K562 (cell line): ENCODE results near the gene LPCAT3. TPM values are rescaled to one million over a fixed set of nuclear protein-coding genes. Genes with fewer than 3 reads are reported as not detected.
A peak's percentile ranks its signal among the peaks of the same experiment; 100 is the strongest.

Experiments used
- ATAC-seq: fragments of 200-7000 bp; cut with Tn5 transposase; 3 replicates; pipeline ENCODE4 v1.9.1; 2020; ENCODE audit warnings: moderate library complexity
- BruUV-seq: library from RNA; stranded (reverse); fragments of 400-500 nt; replicated peaks from 2 replicates; lab custom pipeline; 2021; lab: Mats Ljungman, UMichigan
- CTCF ChIA-PET: fragments of 300-600 bp; formaldehyde crosslinking; extraction: SDS; loops from one replicate; lab custom pipeline; 2021; ENCODE audit warnings: low intra/inter-chr PET ratio; lab: Yijun Ruan, JAX
- POLR2A ChIA-PET: fragments of 300-600, 350-650 bp; sonication (Branson Sonifier 250); formaldehyde crosslinking; extraction: SDS; loops from one replicate; lab custom pipeline; 2021; ENCODE audit warnings: antibody characterized with exemption, inconsistent platforms; lab: Yijun Ruan, JAX
- DNase-seq, 4 experiments: peaks; one replicate each; pipeline versions ENCODE4 v3.0.0 to v3.0.0-alpha.2; 2011 to 2018; ENCODE audit warnings: low spot score in 3 of 4, mixed read lengths in 3 of 4; ENCODE audit errors: extremely low read depth in 1 of 4
- FAIRE-seq: peaks from 2 replicates; lab custom pipeline; 2011; peaks lifted over from hg19 to GRCh38; lab: Jason Lieb, UNC
- H2AFZ ChIP-seq: 2 replicates; pipeline ENCODE4 v1.6.0; 2011; ENCODE audit warnings: low read depth, low read length, control low read depth, inconsistent platforms
- H3K27ac ChIP-seq: fragments of 200-600 bp; 3 replicates; pipeline ENCODE4 v1.8.0; 2011; ENCODE audit warnings: low read depth, mild to moderate bottlenecking, control low read depth, inconsistent platforms, low read length, moderate library complexity, mixed read lengths; ENCODE audit errors: extremely low read depth
- H3K27me3 ChIP-seq, 2 experiments: fragments of 300-600 bp in 1 of 2; 2 replicates in 1 of 2; 3 replicates in 1 of 2; pipeline versions ENCODE4 v1.6.0 to v1.8.0; 2011; ENCODE audit warnings: inconsistent platforms in 2 of 2, low read length in 2 of 2, mild to moderate bottlenecking in 1 of 2, mixed read lengths in 1 of 2, moderate library complexity in 1 of 2; ENCODE audit not compliant: control insufficient read depth in 2 of 2, insufficient read depth in 2 of 2
- H3K36me3 ChIP-seq: fragments of 300-600 bp; 3 replicates; pipeline ENCODE4 v1.8.0; 2011; ENCODE audit warnings: mild to moderate bottlenecking, low read length, inconsistent platforms; ENCODE audit not compliant: control insufficient read depth, insufficient read depth
- H3K4me1 ChIP-seq, 2 experiments: fragments of 200-600 bp in 1 of 2; replicated peaks in 1 of 2; 2 replicates in 1 of 2; 3 replicates in 1 of 2; pipeline versions ENCODE4 v1.5.1 to v1.8.0; 2011; ENCODE audit warnings: inconsistent platforms in 2 of 2, low read length in 2 of 2, mild to moderate bottlenecking in 1 of 2, mixed read lengths in 1 of 2, moderate library complexity in 1 of 2; ENCODE audit not compliant: control insufficient read depth in 2 of 2, insufficient read depth in 2 of 2
- H3K4me2 ChIP-seq: 2 replicates; pipeline ENCODE4 v1.6.1; 2011; ENCODE audit warnings: low read length, control low read depth, inconsistent platforms, mixed read lengths; ENCODE audit not compliant: insufficient read depth
- H3K4me3 ChIP-seq: fragments of 200-600 bp; sonication (generic), shearing (Covaris generic); 2 replicates; pipeline ENCODE4 v1.5.1; 2016; ENCODE audit warnings: control low read depth, inconsistent platforms
- H3K79me2 ChIP-seq: fragments of 200-600 bp; 3 replicates; pipeline ENCODE4 v1.8.0; 2011; ENCODE audit warnings: low read length, inconsistent platforms; ENCODE audit not compliant: control insufficient read depth, insufficient read depth
- H3K9ac ChIP-seq, 2 experiments: 2 replicates each; pipeline versions ENCODE4 v1.6.0 to v1.6.1; 2011; ENCODE audit warnings: low read depth in 2 of 2, low read length in 2 of 2, control low read depth in 1 of 2, inconsistent platforms in 1 of 2, mild to moderate bottlenecking in 1 of 2, mixed read lengths in 1 of 2; ENCODE audit not compliant: insufficient read depth in 1 of 2
- H3K9me1 ChIP-seq: one replicate; pipeline ENCODE4 v1.6.0; 2011; ENCODE audit warnings: inconsistent platforms, mild to moderate bottlenecking, low read length, moderate library complexity; ENCODE audit not compliant: control insufficient read depth, insufficient read depth
- H3K9me3 ChIP-seq: replicated peaks from 2 replicates; pipeline ENCODE4 v1.5.1; 2011; ENCODE audit warnings: low read depth, low read length, inconsistent platforms; ENCODE audit not compliant: control insufficient read depth, insufficient read depth
- H4K20me1 ChIP-seq: replicated peaks from 2 replicates; pipeline ENCODE4 v1.6.1; 2011; ENCODE audit warnings: low read length, inconsistent platforms, mixed read lengths; ENCODE audit not compliant: control insufficient read depth, insufficient read depth
- ARID2 ChIP-seq: fragments of 450-650 bp; IDR thresholded peaks from 2 replicates; pipeline ENCODE4 v1.6.1; 2017; ENCODE audit warnings: antibody characterized with exemption, mild to moderate bottlenecking
- ARNT ChIP-seq, 2 experiments: fragments of 450-650 bp; IDR thresholded peaks; 2 replicates each; pipeline ENCODE4 v1.6.1; 2016; ENCODE audit warnings: mild to moderate bottlenecking in 1 of 2
- BDP1 ChIP-seq: IDR thresholded peaks from 3 replicates; pipeline ENCODE4 v1.6.1; 2011; ENCODE audit not compliant: insufficient read length, insufficient read depth
- E2F3 ChIP-seq: fragments of 250-450 bp; sonication (Bioruptor Pico); IDR thresholded peaks from 2 replicates; pipeline ENCODE4 v1.4.0; 2020; ENCODE audit warnings: mild to moderate bottlenecking
- FOXK1 ChIP-seq: sonication (generic); formaldehyde crosslinking; IDR thresholded peaks from 2 replicates; pipeline ENCODE4 v1.8.0; 2022; ENCODE audit warnings: missing genetic modification reagents, mild to moderate bottlenecking, borderline replicate concordance
- PRPF4 ChIP-seq: fragments of 200-400 bp; formaldehyde crosslinking; IDR thresholded peaks from one replicate; pipeline ENCODE4 v1.6.1; 2017; ENCODE audit warnings: low read length, low read depth, mild to moderate bottlenecking; ENCODE audit not compliant: insufficient read depth, poor library complexity, severe bottlenecking
- PTRF ChIP-seq: fragments of 450-650 bp; IDR thresholded peaks from 2 replicates; pipeline ENCODE4 v1.6.1; 2016; ENCODE audit warnings: mild to moderate bottlenecking, missing genetic modification characterization, missing compliant biosample characterization
- SMAD1 ChIP-seq: fragments of 150-350 bp; IDR thresholded peaks from 2 replicates; pipeline ENCODE4 v1.6.1; 2014; ENCODE audit warnings: low read length, low read depth; ENCODE audit not compliant: partially characterized antibody
- TBL1XR1 ChIP-seq, 2 experiments: IDR thresholded peaks; 2 replicates each; pipeline ENCODE4 v1.6.1; 2012; ENCODE audit warnings: improper control_type of control experiment in 2 of 2, low read length in 2 of 2, mild to moderate bottlenecking in 1 of 2
- TGIF2 ChIP-seq: sonication (generic); formaldehyde crosslinking; IDR thresholded peaks from 2 replicates; pipeline ENCODE4 v1.8.1; 2022; ENCODE audit warnings: mild to moderate bottlenecking, missing genetic modification reagents, moderate library complexity
- ZFP30 ChIP-seq: fragments of 250-450 bp; sonication (Bioruptor Pico); IDR thresholded peaks from 2 replicates; pipeline ENCODE4 v1.8.0; 2022; ENCODE audit warnings: moderate library complexity, mild to moderate bottlenecking, inconsistent platforms, borderline replicate concordance
- ZNF408 ChIP-seq: fragments of 250-450 bp; sonication (Bioruptor Pico); IDR thresholded peaks from 2 replicates; pipeline ENCODE4 v1.4.0; 2020; ENCODE audit warnings: low read depth, mild to moderate bottlenecking, moderate library complexity
- ZNF830 ChIP-seq: fragments of 250-450 bp; sonication (Bioruptor Pico); IDR thresholded peaks from 2 replicates; pipeline ENCODE4 v1.5.0; 2021; ENCODE audit warnings: mild to moderate bottlenecking
- WGBS: fragments of 100-300 bp; shearing (Covaris generic); methylation state at CpG from one replicate; pipeline ENCODE4 v1.1.6; 2016; ENCODE audit warnings: low coverage, mixed read lengths; ENCODE audit not compliant: insufficient coverage; ENCODE audit errors: missing lambda C conversion rate; 5-methylcytosine and 5-hydroxymethylcytosine counted together
- in situ Hi-C: fragments of 300-500 bp; cut with MboI; formaldehyde crosslinking; loops from 4 replicates; pipeline ENCODE4 v1.15.0; 2018; ENCODE audit warnings: inconsistent platforms, mixed read lengths
- intact Hi-C: fragments of 100-400 bp; cut with micrococcal nuclease; formaldehyde crosslinking; loops from 2 replicates; pipeline ENCODE4 v1.14.2; 2022
- polyA plus RNA-seq, 8 experiments: library from polyadenylated mRNA; depleted of rRNA in 4 of 8; stranded (reverse) in 5 of 8; unstranded in 3 of 8; fragments of >200 nt; fragmentation: Nextera tagmentation in 2 of 8; fragmentation: Illumina TruSeq in 1 of 8; extraction: Ambion mirVana in 2 of 8; extraction: Trizol in 1 of 8; gene quantifications; 2 replicates each; pipeline versions ENCODE4 v1.2.1 to v1.2.3, GENCODE V29; 2011 to 2014; ENCODE audit warnings: inconsistent platforms in 1 of 8, missing spikeins in 1 of 8
- total RNA-seq, 7 experiments: library from RNA; depleted of rRNA in 6 of 7; stranded (reverse); fragments of >200 nt in 6 of 7; fragmentation: Illumina TruSeq in 2 of 7; extraction: Trizol in 2 of 7; gene quantifications; 2 replicates each; pipeline versions ENCODE4 v1.2.1 to v1.2.3, GENCODE V29; 2011 to 2021; ENCODE audit warnings: low replicate concordance in 1 of 7
- TF ChIP-seq, protein P1 (sequence below): sonication (generic); formaldehyde crosslinking; IDR thresholded peaks from 2 replicates; pipeline ENCODE4 v1.8.1; 2023; ENCODE audit warnings: mild to moderate bottlenecking, missing genetic modification reagents
- TF ChIP-seq, protein P2 (sequence below): fragments of 150-350 bp; IDR thresholded peaks from 2 replicates; pipeline ENCODE4 v1.6.1; 2014; ENCODE audit warnings: low read depth, mild to moderate bottlenecking, low read length, borderline replicate concordance

LPCAT3 gene
- total and polyA plus RNA-seq, 9 of the 15 experiments (the other 6 are each of a cell fraction or from before 2014, with no cell fraction given): 4.9 to 52.5 (median 25.3) TPM

GRCh38 chr12:6958609-6959057, 59.6 kb downstream of the LPCAT3 start (continued):
- TF ChIP-seq, protein P1, sequence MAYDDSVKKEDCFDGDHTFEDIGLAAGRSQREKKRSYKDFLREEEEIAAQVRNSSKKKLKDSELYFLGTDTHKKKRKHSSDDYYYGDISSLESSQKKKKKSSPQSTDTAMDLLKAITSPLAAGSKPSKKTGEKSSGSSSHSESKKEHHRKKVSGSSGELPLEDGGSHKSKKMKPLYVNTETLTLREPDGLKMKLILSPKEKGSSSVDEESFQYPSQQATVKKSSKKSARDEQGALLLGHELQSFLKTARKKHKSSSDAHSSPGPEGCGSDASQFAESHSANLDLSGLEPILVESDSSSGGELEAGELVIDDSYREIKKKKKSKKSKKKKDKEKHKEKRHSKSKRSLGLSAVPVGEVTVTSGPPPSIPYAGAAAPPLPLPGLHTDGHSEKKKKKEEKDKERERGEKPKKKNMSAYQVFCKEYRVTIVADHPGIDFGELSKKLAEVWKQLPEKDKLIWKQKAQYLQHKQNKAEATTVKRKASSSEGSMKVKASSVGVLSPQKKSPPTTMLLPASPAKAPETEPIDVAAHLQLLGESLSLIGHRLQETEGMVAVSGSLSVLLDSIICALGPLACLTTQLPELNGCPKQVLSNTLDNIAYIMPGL (CRISPR knock-in tag): no peak
- TF ChIP-seq BDP1: no peak
- TF ChIP-seq TBL1XR1 (IDR thresholded peaks at IDR 0.05; ENCODE audit: low read length in 2 of 2): no peak
- no peak for TF ChIP-seq ARID2

GRCh38 chr12:6957741-6958608, 60.3 kb downstream of the LPCAT3 start:
- FAIRE-seq: no peak
- Histone ChIP-seq H3K4me2 (no peak overlapping the region), H3K4me1 (peaks cover 28 to 70% of the 10 kb centered on the region in 2 experiments), H3K9ac (peak overlapping the region in 1 of 2 experiments; percentile 7; a peak in 1 of 4 replicates), H3K27me3 (no peaks in the 10 kb centered on the region), H3K36me3 (no peaks in the 10 kb centered on the region), H3K9me1 (no peaks in the 10 kb centered on the region), H3K27ac (no peak overlapping the region), H3K9me3 (no peaks in the 10 kb centered on the region), H3K4me3 (no peak overlapping the region), H3K79me2 (peaks cover 10% of the 10 kb centered on the region; the same call in 2 of the 3 replicates), H4K20me1 (no peaks in the 10 kb centered on the region), H2AFZ (no peak overlapping the region)
- DNase-seq: no peak
- BruUV-seq: no TSS peak
- ChIA-PET CTCF (no interaction called here), POLR2A (interaction anchor here (0.5 to 8.0 kb wide), 3 partner anchors 13 to 337 kb away, joined by 3 to 98 read pairs (median 4); partner anchors contain the start of genes C12orf57 and RNU7-1)
- 79% methylated on average over 20 of the region's 28 CpGs for WGBS
- in situ Hi-C loops: no loop called here
- ATAC-seq: no peak
- intact Hi-C loops: no loop called here
- TF ChIP-seq E2F3 (CRISPR knock-in tag): no peak
- TF ChIP-seq SMAD1: no peak
- no peak for TF ChIP-seq ZNF830 (CRISPR knock-in tag)
- TF ChIP-seq PRPF4: no peak
- TF ChIP-seq ARNT (IDR thresholded peaks at IDR 0.05): no peak
- TF ChIP-seq TGIF2: no peak
- TF ChIP-seq ZFP30: no peak
- TF ChIP-seq ZNF408 (CRISPR knock-in tag): no peak
- no peak for TF ChIP-seq PTRF (tag)
- no peak for TF ChIP-seq FOXK1 (CRISPR knock-in tag)
- TF ChIP-seq, protein P2, sequence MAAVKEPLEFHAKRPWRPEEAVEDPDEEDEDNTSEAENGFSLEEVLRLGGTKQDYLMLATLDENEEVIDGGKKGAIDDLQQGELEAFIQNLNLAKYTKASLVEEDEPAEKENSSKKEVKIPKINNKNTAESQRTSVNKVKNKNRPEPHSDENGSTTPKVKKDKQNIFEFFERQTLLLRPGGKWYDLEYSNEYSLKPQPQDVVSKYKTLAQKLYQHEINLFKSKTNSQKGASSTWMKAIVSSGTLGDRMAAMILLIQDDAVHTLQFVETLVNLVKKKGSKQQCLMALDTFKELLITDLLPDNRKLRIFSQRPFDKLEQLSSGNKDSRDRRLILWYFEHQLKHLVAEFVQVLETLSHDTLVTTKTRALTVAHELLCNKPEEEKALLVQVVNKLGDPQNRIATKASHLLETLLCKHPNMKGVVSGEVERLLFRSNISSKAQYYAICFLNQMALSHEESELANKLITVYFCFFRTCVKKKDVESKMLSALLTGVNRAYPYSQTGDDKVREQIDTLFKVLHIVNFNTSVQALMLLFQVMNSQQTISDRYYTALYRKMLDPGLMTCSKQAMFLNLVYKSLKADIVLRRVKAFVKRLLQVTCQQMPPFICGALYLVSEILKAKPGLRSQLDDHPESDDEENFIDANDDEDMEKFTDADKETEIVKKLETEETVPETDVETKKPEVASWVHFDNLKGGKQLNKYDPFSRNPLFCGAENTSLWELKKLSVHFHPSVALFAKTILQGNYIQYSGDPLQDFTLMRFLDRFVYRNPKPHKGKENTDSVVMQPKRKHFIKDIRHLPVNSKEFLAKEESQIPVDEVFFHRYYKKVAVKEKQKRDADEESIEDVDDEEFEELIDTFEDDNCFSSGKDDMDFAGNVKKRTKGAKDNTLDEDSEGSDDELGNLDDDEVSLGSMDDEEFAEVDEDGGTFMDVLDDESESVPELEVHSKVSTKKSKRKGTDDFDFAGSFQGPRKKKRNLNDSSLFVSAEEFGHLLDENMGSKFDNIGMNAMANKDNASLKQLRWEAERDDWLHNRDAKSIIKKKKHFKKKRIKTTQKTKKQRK: no peak
